ENCODE data around the gene TOR2A. TPM values are rescaled to one million over a fixed set of nuclear protein-coding genes. Genes with fewer than 3 reads are reported as not detected.
"Not testable (repeated sequence)": the region's sequence is repeated elsewhere in the genome, so short reads cannot be mapped to it uniquely, and the experiment has no call there.

The TOR2A gene
- 2.3 and 2.6 TPM in 2 replicates for total RNA-seq (2014; rRNA removed; shearing (Covaris generic); ENCODE audit: low replicate concordance)

DNA sequence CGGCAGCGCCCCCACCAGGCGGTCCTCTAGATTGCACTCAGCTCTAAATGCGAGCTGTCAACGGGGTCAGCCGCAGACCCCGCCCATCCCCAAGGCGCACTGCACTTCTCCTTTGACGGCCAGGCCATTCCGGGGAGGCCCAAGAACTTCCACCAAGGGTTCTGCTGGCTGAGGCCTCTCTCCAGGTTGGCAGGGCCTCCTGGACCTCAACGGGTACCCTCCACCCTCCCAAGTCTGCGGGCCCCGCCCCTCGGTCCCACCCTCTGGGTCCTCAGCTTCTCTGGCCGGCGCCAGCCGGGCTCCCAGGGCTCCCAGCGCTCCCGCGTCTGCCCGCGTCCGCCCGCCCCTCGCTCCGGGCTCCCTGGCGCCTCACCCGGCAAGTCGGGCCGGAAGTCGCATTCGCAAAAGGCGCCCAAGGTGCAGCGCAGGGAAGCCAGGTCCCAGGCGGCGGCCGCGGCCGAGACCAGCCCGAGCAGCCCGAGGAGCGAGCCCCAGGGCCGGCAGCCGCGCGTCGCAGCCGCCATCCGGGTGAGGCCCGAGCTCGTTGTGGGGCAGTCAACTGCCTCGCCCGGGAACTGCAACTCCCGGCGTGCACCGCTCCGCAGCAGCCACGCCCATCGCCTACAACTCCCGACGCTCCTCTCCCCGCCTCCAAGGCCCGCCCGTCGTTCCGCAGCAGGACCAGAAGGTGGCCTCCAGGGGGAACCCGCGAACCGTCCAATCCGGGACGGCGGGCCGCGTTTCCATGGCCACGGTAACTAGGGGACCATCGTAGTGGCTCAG is at the start of gene TOR2A:
TOR2A (minus strand) TSS at position 548 of the 783 bp plus-strand sequence; CDS start at position 524, 24 bp downstream.
- in situ Hi-C loops (cut with HindIII; ENCODE audit: low pct_unique_long_range_greater_than_20kb, low sequenced_read_pairs), result no loop called here
- peak; percentile 98 for DNase-seq (ENCODE audit: low read depth)

DNA sequence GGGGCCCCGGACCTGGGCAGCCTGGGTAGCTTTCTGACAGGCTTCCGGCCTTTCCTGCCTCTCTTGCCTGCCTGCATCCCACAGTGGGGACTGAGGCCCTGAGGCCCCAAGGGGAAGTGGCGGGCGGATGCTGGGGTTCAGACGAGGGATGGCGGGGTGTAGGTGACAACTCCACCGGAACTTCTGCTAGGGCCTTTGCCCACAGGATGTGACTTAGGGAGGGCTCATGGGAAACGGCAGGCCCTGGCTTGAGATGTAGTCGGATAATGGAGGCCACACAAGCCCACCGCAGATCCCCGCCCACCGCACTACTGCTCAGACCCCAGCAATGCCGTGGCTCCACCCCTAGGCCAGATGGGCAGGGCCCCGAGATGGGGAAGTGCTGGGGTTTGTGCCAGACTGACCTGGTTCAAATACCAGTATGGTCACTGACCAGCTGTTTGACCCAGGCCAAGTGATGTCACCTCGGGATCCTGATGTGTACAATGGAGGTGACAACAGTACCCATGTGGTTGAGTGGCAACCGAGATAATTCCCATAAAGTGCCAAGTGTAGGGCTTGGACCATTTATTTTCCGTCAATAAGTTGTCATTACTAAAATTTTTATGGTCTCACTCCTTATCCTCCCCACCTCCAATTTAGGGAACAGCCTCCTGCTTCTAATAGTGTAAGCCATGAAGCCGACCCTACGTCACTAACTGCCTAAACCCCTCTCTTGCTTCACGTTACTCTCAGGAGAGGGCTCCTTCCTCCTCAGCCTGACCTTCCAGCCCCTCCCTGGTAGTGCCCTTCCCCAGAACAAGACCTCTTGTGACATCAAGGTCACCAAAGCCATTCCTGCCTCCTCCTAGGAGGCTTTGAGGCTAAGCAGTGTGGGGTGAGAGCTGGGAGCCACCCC is 48.3 kb upstream of the TOR2A start:
- DNase-seq (ENCODE audit: low read depth), result no peak
- in situ Hi-C loops (cut with HindIII; ENCODE audit: low pct_unique_long_range_greater_than_20kb, low sequenced_read_pairs), result no loop called here

DNA sequence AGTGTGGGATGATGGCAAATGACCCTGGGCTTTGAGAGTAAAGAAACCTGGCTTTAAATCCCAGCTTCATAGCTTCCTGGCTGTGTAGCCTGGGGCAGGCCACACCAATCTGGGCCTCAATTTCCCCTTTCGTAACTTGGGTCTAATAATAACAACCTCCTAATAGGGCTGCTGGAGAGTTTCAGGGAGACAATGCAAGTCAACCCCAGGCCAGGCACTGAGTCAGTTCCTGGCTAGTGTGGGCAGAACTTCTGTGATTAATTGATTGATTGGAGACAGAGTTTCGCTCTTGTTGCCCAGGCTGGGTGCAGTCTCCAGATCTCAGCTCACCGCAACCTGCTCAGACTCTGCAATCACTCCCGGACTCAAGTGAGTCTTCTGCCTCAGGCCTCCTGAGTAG is 46.7 kb upstream of the TOR2A start:
- in situ Hi-C loops (cut with HindIII; ENCODE audit: low pct_unique_long_range_greater_than_20kb, low sequenced_read_pairs), result no loop called here
- no peak for DNase-seq (ENCODE audit: low read depth)

DNA sequence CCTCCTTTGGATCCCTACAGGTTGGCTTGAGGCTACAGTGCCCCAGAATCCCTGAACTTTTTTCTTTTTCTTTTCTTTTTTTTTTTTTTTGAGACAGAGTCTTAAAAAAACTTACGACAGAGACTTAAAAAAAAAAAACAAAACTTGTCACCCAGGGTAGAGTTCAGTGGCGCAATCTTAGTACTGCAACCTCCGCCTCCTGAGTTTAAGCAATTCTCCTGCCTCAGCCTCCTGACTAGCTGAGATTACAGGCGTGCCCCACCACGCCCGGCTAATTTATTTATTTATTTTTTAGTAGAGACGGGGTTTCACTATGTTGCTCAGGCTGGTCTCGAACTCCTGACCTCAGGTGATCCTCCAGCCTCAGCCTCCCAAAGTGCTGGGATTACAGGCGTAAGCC is 45.8 kb upstream of the TOR2A start:
- DNase-seq (ENCODE audit: low read depth); in situ Hi-C loops (cut with HindIII; ENCODE audit: low pct_unique_long_range_greater_than_20kb, low sequenced_read_pairs): not testable (repeated sequence)

DNA sequence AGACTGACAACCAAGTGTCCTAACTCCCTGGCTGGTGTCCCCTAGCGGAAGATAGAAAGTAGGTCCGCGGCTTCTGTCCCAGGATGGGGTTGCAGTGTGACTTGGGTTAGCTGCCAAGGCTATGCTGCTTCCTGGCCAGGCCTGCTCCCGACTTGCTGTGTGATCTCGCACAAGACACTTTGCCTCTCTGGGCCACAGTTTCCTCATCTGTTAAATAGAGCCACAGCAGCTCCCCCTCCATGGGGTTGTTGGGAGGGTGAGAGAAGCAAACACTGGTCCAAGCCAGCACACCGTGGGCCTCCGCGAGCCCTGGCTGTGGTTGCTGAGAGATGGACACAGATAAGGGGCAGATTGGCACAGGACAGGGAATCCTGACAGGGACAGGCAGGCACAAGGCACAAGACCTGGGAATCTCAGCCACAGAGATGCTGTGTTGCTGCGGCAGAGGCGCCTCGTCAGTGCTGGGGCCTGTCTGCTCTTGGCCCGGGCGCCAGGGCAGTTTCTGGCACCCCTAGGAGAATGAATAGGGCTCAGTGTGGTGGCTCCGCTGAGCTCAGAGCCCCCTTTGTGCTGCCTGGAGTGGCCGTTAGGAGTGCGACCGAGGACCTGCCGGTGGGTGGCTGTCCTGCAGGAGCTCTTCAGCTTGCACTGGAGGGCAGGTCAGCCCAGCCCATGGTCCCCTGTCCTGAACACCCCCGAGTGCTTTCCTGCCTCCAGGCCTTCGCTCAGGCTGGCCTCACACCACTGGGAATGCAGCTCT is 45.2 kb upstream of the TOR2A start:
- no peak for DNase-seq (ENCODE audit: low read depth)
- in situ Hi-C loops (cut with HindIII; ENCODE audit: low pct_unique_long_range_greater_than_20kb, low sequenced_read_pairs), result no loop called here

DNA sequence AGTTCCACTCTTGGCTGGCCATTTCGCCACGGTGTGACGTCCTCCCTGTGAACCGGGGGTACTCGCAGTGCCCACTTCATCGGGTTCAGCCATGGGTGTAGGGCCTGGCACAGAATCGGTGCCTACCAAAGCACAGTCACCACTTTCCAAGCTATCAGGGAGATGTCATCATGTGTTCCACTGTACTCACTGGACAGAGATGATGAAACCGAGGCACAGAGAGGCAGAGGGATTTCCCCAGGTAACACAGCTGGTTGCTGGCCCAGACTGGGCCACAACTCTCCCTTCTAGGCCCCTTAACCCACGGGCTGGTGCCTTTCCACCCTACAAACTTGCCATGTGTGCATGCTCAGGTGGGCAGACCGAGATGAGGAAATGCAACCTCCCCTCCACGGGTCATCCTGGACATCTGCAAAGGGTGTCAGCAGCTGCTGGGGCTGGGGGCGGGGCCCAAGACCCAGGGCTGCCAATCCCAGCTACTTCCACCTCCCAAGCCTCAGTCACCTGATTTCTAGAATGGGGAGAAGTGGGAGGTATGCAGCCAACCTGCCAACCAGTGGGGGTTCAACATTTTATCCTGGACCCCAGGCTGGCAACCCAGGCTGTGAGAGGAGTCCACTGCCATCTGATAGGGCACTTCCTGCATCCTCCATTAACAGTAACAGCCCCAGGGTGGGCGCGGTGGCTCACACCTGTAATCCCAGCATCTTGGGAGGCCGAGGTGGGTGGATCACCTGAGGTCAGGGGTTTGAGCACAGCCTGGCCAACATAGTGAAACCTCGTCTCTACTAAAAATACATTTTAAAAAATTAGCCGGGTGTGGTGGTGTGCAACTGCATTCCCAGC is 44.3 kb upstream of the TOR2A start:
- in situ Hi-C loops (cut with HindIII; ENCODE audit: low pct_unique_long_range_greater_than_20kb, low sequenced_read_pairs), result no loop called here
- no peak for DNase-seq (ENCODE audit: low read depth)

DNA sequence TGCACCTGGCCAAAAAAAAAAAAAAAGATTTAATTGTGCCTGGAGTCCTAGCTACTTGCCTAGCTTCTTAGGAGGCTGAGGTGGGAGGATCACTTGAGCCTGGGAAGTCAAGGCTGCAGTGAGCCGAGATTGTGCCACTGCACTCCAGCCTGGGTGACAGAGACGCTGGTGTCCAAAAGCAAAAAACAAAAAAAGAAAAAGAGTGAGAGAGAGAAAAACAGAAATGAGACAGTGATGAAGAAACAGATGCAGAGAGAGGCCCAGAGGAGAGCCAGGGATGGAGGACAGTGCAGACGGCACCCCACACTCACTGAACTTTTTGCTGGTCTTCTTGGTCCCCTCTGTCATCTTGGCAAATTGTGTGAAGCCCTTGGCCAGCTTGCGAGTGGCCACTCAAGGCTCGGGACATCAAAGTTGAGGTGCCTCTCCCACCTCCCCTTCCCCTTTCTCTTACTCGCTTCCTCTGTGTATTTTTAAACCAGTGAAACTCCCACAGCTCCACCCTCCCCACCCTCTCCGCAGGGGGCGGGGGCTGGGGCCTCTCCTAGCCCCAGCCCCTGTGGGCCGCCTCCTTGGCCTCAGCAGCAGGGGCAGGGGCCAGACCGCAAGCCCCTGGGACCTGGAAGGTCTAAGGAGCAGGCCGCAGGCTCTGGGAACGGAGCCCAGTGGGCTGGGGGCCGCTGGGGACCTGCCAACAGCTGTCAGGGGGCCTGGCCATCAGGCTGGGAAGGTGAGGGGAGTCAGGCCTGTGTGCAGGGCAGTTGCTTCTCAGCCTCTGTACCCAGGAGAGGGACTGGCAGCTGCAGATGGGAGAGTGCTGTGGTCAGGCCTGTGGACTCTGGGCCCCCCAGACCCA is 43.4 kb upstream of the TOR2A start, which contains the start of gene SH2D3C:
SH2D3C (minus strand) TSS at position 387 of the 856 bp plus-strand sequence; CDS start at position 348, 39 bp downstream.
- no peak for DNase-seq (ENCODE audit: low read depth)
- in situ Hi-C loops (cut with HindIII; ENCODE audit: low pct_unique_long_range_greater_than_20kb, low sequenced_read_pairs), result no loop called here

- DNase-seq (ENCODE audit: low read depth), result no peak
- in situ Hi-C loops (cut with HindIII; ENCODE audit: low pct_unique_long_range_greater_than_20kb, low sequenced_read_pairs), result no loop called here
These were observed 42.4 kb upstream of the TOR2A start for GRCh38 chr9:127777368-127777980.

DNA sequence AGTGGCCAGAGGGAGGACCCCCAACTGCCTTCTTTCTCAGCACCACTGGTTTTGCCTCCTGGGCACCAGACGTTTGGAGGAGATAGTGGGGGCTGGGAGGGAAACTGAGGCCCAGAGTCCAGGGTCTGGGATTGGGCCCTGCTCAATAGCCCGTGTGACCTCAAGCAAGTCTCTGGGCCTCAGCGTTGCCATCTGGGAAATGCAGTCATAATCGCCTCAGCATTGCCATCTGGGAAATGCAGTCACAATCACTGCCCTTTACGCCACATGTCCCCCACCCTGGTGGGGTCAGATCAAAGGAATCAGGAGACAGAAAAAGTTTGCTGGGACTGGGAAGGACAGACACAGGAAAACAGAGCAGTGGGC is 41.8 kb upstream of the TOR2A start:
- no peak for DNase-seq (ENCODE audit: low read depth)
- in situ Hi-C loops (cut with HindIII; ENCODE audit: low pct_unique_long_range_greater_than_20kb, low sequenced_read_pairs), result no loop called here

GRCh38 chr9:127776195-127776923 is 41.3 kb upstream of the TOR2A start:
- no peak for DNase-seq (ENCODE audit: low read depth)
- in situ Hi-C loops (cut with HindIII; ENCODE audit: low pct_unique_long_range_greater_than_20kb, low sequenced_read_pairs), result no loop called here

DNA sequence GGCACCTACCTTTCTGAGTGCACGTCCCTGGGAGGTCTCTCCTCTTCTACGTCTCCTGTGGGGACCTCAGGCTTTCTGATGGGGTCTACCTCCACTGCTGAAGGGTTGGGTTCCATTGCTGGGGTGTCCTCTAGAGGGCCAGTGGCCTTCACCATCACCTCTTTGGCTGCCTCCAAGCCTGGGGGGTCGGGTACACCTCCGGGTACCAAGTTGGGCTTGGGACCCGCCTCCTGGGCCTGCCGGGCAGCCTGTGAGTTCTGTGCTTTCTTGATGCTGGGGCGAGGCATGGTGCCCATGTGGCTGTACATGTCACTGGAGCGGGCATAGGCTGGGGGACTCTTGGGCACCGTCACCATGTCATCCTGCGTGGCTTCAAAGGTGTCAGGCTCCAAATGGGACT is 38.9 kb upstream of the TOR2A start:
- in situ Hi-C loops (cut with HindIII; ENCODE audit: low pct_unique_long_range_greater_than_20kb, low sequenced_read_pairs), result no loop called here

DNA sequence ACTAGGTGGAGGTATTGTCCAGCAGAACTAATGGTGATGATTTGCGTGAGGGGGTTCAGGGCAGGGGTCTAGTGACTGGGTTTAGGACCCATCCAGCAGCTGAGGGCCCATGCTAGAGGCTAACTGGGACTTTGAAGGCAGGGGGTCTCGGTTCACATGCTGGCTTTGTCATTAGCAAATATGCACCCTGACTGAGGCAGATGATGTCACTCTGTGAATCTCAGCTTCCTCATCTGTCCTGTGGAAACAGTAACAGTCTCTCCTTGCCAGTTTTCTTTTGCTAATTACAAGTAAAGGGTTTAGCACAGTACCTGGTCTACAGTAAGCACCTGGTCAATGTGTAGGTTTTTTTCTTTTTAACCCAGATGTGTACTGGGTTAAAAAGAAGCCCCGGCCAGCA is 38.2 kb upstream of the TOR2A start:
- DNase-seq (ENCODE audit: low read depth), result no peak
- in situ Hi-C loops (cut with HindIII; ENCODE audit: low pct_unique_long_range_greater_than_20kb, low sequenced_read_pairs), result no loop called here

More for the DNA sequence above, 38.9 kb upstream of the TOR2A start:
- no peak for DNase-seq (ENCODE audit: low read depth)

- no peak for DNase-seq (ENCODE audit: low read depth)
- in situ Hi-C loops (cut with HindIII; ENCODE audit: low pct_unique_long_range_greater_than_20kb, low sequenced_read_pairs), result no loop called here
These were observed 37.5 kb upstream of the TOR2A start for GRCh38 chr9:127772603-127773002.

- in situ Hi-C loops (cut with HindIII; ENCODE audit: low pct_unique_long_range_greater_than_20kb, low sequenced_read_pairs), result no loop called here
- DNase-seq (ENCODE audit: low read depth), result no peak
These were observed 36.6 kb upstream of the TOR2A start for GRCh38 chr9:127771570-127772189.

DNA sequence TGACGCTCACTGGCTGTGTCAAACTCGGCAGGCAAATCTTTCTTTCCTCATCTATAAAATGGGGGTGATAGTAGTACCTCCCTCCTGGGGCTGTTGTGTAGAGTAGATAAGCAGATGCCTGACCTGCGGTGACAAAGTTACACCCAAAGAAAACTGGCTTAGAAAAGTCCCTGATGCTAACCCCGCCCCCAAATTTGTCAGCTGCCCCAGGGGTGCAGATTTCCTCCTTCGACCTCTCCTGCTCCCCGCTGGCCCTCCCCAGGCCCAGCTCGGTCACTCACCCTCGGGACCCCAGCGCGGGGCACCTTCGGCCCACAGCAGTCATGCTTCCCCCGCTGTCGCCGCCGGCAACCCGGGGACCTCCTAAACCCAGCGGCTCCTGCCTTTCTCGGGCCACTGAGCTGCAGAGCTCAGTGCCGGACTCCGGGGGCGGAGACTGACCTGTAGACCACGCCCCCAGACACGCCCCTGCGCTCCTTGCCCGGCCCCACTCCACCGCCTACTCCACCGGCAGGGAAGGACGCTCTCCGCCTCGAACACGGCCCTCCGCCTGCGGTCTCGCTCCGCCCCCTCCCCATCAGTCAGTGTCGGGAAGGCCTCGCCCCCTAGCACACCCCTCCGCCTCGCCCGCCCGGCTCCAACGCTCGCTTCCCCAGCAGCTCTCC is 35.9 kb upstream of the TOR2A start:
- DNase-seq (ENCODE audit: low read depth), result peak; percentile 97
- in situ Hi-C loops (cut with HindIII; ENCODE audit: low pct_unique_long_range_greater_than_20kb, low sequenced_read_pairs), result no loop called here
